Trophoblast cell (in vitro differentiated cells and primary cell): ENCODE results near the gene MED12L.

Source experiments
- DNase-seq, 2 donors: peaks; one replicate each; pipeline ENCODE4 v3.0.0-alpha.2; 2016
- H2AFZ ChIP-seq: 2 replicates; pipeline ENCODE4 v1.6.1; 2013; ENCODE audit warnings: low read length, moderate library complexity, mild to moderate bottlenecking; ENCODE audit not compliant: insufficient read depth, poor library complexity
- H2AK5ac ChIP-seq: 2 replicates; pipeline ENCODE4 v1.6.1; 2013; ENCODE audit warnings: mild to moderate bottlenecking, low read length
- H2BK120ac ChIP-seq: 2 replicates; pipeline ENCODE4 v1.6.1; 2013; ENCODE audit warnings: low read length, mild to moderate bottlenecking, moderate library complexity; ENCODE audit not compliant: insufficient read depth, poor library complexity
- H2BK12ac ChIP-seq: 2 replicates; pipeline ENCODE4 v1.6.1; 2013; ENCODE audit warnings: mild to moderate bottlenecking, low read length, moderate library complexity
- H2BK5ac ChIP-seq: 2 replicates; pipeline ENCODE4 v1.6.1; 2013; ENCODE audit warnings: low read length, low read depth, moderate library complexity, mild to moderate bottlenecking; ENCODE audit not compliant: poor library complexity
- H3K14ac ChIP-seq: 2 replicates; pipeline ENCODE4 v1.6.1; 2013; ENCODE audit warnings: mild to moderate bottlenecking, low read length
- H3K18ac ChIP-seq: 2 replicates; pipeline ENCODE4 v1.6.1; 2013; ENCODE audit warnings: mild to moderate bottlenecking, low read length
- H3K23ac ChIP-seq: 2 replicates; pipeline ENCODE4 v1.6.1; 2013; ENCODE audit warnings: low read length
- H3K27ac ChIP-seq: 2 replicates; pipeline ENCODE4 v1.5.1; 2013; ENCODE audit warnings: low read depth, mild to moderate bottlenecking, inconsistent platforms, low read length, moderate library complexity
- H3K27me3 ChIP-seq: 2 replicates; pipeline ENCODE4 v1.6.1; 2013; ENCODE audit warnings: inconsistent platforms, mild to moderate bottlenecking, low read length, moderate library complexity; ENCODE audit not compliant: insufficient read depth
- H3K36me3 ChIP-seq, 2 experiments: 1 replicate in 1 of 2; 2 replicates in 1 of 2; pipeline ENCODE4 v1.6.1; 2013; ENCODE audit warnings: low read length in 2 of 2, mild to moderate bottlenecking in 2 of 2, moderate library complexity in 1 of 2; ENCODE audit not compliant: insufficient read depth in 2 of 2, control insufficient read depth in 1 of 2
- H3K4ac ChIP-seq: 2 replicates; pipeline ENCODE4 v1.6.1; 2013; ENCODE audit warnings: low read depth, mild to moderate bottlenecking, low read length, moderate library complexity
- H3K4me1 ChIP-seq, 2 experiments: 1 replicate in 1 of 2; 2 replicates in 1 of 2; pipeline ENCODE4 v1.6.1; 2013; ENCODE audit warnings: low read length in 2 of 2, mild to moderate bottlenecking in 2 of 2, moderate library complexity in 1 of 2; ENCODE audit not compliant: insufficient read depth in 2 of 2, control insufficient read depth in 1 of 2
- H3K4me2 ChIP-seq: 2 replicates; pipeline ENCODE4 v1.6.1; 2013; ENCODE audit warnings: inconsistent platforms, mild to moderate bottlenecking, low read length, moderate library complexity
- H3K4me3 ChIP-seq: 2 replicates; pipeline ENCODE4 v1.5.1; 2013; ENCODE audit warnings: mild to moderate bottlenecking, low read depth, low read length, inconsistent platforms
- H3K79me1 ChIP-seq: one replicate; pipeline ENCODE4 v1.6.1; 2013; ENCODE audit warnings: low read length
- H3K79me2 ChIP-seq: 2 replicates; pipeline ENCODE4 v1.6.1; 2013; ENCODE audit warnings: low read length, mild to moderate bottlenecking; ENCODE audit not compliant: control insufficient read depth, insufficient read depth, poor library complexity
- H3K9ac ChIP-seq: 2 replicates; pipeline ENCODE4 v1.6.1; 2013; ENCODE audit warnings: mild to moderate bottlenecking, low read length
- H3K9me3 ChIP-seq: 2 replicates; pipeline ENCODE4 v1.6.1; 2013; ENCODE audit warnings: low read depth, mild to moderate bottlenecking, control low read depth, inconsistent platforms, low read length; ENCODE audit not compliant: insufficient read depth
- H4K12ac ChIP-seq: 2 replicates; pipeline ENCODE4 v1.6.1; 2013; ENCODE audit warnings: low read depth, mild to moderate bottlenecking, low read length, moderate library complexity
- H4K8ac ChIP-seq: 2 replicates; pipeline ENCODE4 v1.6.1; 2013; ENCODE audit warnings: low read depth, mild to moderate bottlenecking, low read length, moderate library complexity
- H4K91ac ChIP-seq: one replicate; pipeline ENCODE4 v1.6.1; 2013; ENCODE audit warnings: low read depth, mild to moderate bottlenecking, low read length, moderate library complexity
- WGBS: extraction: QIAGEN DNeasy Blood & Tissue Kit; methylation state at CpG from one replicate; pipeline ENCODE4 v1.1.7; 2013; ENCODE audit warnings: missing lambda C conversion rate; ENCODE audit not compliant: insufficient read length, insufficient coverage; ENCODE audit errors: extremely low coverage; 5-methylcytosine and 5-hydroxymethylcytosine counted together

Gene MED12L

GRCh38 chr3:151357463-151357850 is 272.0 kb downstream of the MED12L start:
- Histone ChIP-seq H3K4me2 (no peak overlapping the region), H3K23ac (no peak overlapping the region)
- WGBS = no CpG with 5 or more reads among the region's 2 CpGs

GRCh38 chr3:151362751-151363174 is 277.3 kb downstream of the MED12L start:
- H2BK120ac ChIP-seq = no peak overlapping the region
- DNase-seq = peak in 1 of 2 donors; percentile 58
- no peak overlapping the region for H3K4ac ChIP-seq
- no peaks in the 10 kb centered on the region for H3K4me1 ChIP-seq
- H3K4me3 ChIP-seq = no peak overlapping the region
- no peak overlapping the region for H3K23ac ChIP-seq
- WGBS = no CpG with 5 or more reads among the region's 3 CpGs
- no peaks in the 10 kb centered on the region for H3K9me3 ChIP-seq
- peaks cover 2 to 10% of the 10 kb centered on the region in 2 experiments for H3K36me3 ChIP-seq
- H2BK12ac ChIP-seq = no peak overlapping the region
- H4K8ac ChIP-seq = no peak overlapping the region
- no peaks in the 10 kb centered on the region for H3K79me2 ChIP-seq
- no peak overlapping the region for H3K14ac ChIP-seq
- no peak overlapping the region for H3K18ac ChIP-seq
- no peak overlapping the region for H2BK5ac ChIP-seq
- no peak overlapping the region for H3K4me2 ChIP-seq
- H3K27ac ChIP-seq = no peak overlapping the region
- H3K79me1 ChIP-seq = no peaks in the 10 kb centered on the region
- H2AFZ ChIP-seq = no peak overlapping the region
- no peak overlapping the region for H3K9ac ChIP-seq
- H2AK5ac ChIP-seq = no peak overlapping the region
- H4K12ac ChIP-seq = no peak overlapping the region
- H4K91ac ChIP-seq = no peak overlapping the region
- H3K27me3 ChIP-seq = no peaks in the 10 kb centered on the region

More at GRCh38 chr3:151357463-151357850, 272.0 kb downstream of the MED12L start:
- no peak overlapping the region for H3K27ac ChIP-seq
- no peak overlapping the region for H2AFZ ChIP-seq
- H4K12ac ChIP-seq = no peak overlapping the region
- H2AK5ac ChIP-seq = no peak overlapping the region
- no peak overlapping the region for H2BK120ac ChIP-seq
- H3K4me1 ChIP-seq = no peaks in the 10 kb centered on the region
- no peak overlapping the region for H3K18ac ChIP-seq
- H3K36me3 ChIP-seq = peaks cover 0 to 12% of the 10 kb centered on the region in 2 experiments
- H2BK12ac ChIP-seq = no peak overlapping the region
- H3K9me3 ChIP-seq = no peaks in the 10 kb centered on the region
- no peak overlapping the region for H3K9ac ChIP-seq
- H3K14ac ChIP-seq = no peak overlapping the region
- H3K4me3 ChIP-seq = no peak overlapping the region
- no peak for DNase-seq
- no peaks in the 10 kb centered on the region for H3K79me1 ChIP-seq
- no peaks in the 10 kb centered on the region for H3K27me3 ChIP-seq
- no peaks in the 10 kb centered on the region for H3K79me2 ChIP-seq
- H4K8ac ChIP-seq = no peak overlapping the region
- H2BK5ac ChIP-seq = no peak overlapping the region
- H4K91ac ChIP-seq = no peak overlapping the region
- no peak overlapping the region for H3K4ac ChIP-seq

GRCh38 chr3:151366993-151367392 is 281.5 kb downstream of the MED12L start:
- Histone ChIP-seq H3K14ac (no peak overlapping the region), H3K27me3 (no peaks in the 10 kb centered on the region), H3K9ac (no peak overlapping the region), H2BK5ac (no peak overlapping the region), H3K23ac (no peak overlapping the region), H3K9me3 (no peaks in the 10 kb centered on the region), H3K36me3 (peaks cover 5 to 10% of the 10 kb centered on the region in 2 experiments), H2AFZ (no peak overlapping the region), H3K79me1 (no peaks in the 10 kb centered on the region), H2AK5ac (no peak overlapping the region), H3K18ac (no peak overlapping the region), H3K27ac (no peak overlapping the region), H4K91ac (no peak overlapping the region), H3K79me2 (no peaks in the 10 kb centered on the region), H3K4me1 (no peaks in the 10 kb centered on the region), H4K12ac (no peak overlapping the region), H4K8ac (no peak overlapping the region), H3K4me3 (no peak overlapping the region), H3K4ac (no peak overlapping the region), H2BK120ac (no peak overlapping the region), H3K4me2 (no peak overlapping the region), H2BK12ac (no peak overlapping the region)
- WGBS = no CpG with 5 or more reads among the region's 3 CpGs
- no peak for DNase-seq

- no peak overlapping the region for H3K4me3 ChIP-seq
- WGBS = no CpG with 5 or more reads among the region's 5 CpGs
Measured at GRCh38 chr3:151367448-151367847, 282.0 kb downstream of the MED12L start.

More at GRCh38 chr3:151367448-151367847, 282.0 kb downstream of the MED12L start:
- H3K4me1 ChIP-seq = no peaks in the 10 kb centered on the region
- H3K27ac ChIP-seq = no peak overlapping the region
- no peak overlapping the region for H4K8ac ChIP-seq
- H2BK120ac ChIP-seq = no peak overlapping the region
- H3K4me2 ChIP-seq = no peak overlapping the region
- no peaks in the 10 kb centered on the region for H3K79me2 ChIP-seq
- no peak overlapping the region for H2BK12ac ChIP-seq
- no peak overlapping the region for H2AFZ ChIP-seq
- no peak overlapping the region for H4K91ac ChIP-seq
- no peak overlapping the region for H2AK5ac ChIP-seq
- H3K14ac ChIP-seq = no peak overlapping the region
- no peaks in the 10 kb centered on the region for H3K79me1 ChIP-seq
- peaks cover 5 to 7% of the 10 kb centered on the region in 2 experiments for H3K36me3 ChIP-seq
- no peak for DNase-seq
- H4K12ac ChIP-seq = no peak overlapping the region
- no peaks in the 10 kb centered on the region for H3K27me3 ChIP-seq
- no peak overlapping the region for H2BK5ac ChIP-seq
- no peak overlapping the region for H3K23ac ChIP-seq
- H3K4ac ChIP-seq = no peak overlapping the region
- H3K9me3 ChIP-seq = no peaks in the 10 kb centered on the region
- H3K18ac ChIP-seq = no peak overlapping the region
- no peak overlapping the region for H3K9ac ChIP-seq
